IPS-11a (cell line): ENCODE data around the gene CALML4.
"Not testable (repeated sequence)": the region's sequence is repeated elsewhere in the genome, so short reads cannot be mapped to it uniquely, and the experiment has no call there.

Source experiments
- H3K4me3 ChIP-seq: one replicate; pipeline ENCODE4 v1.5.1; 2013; ENCODE audit warnings: low read depth, low read length, control low read depth

Gene CALML4

DNA sequence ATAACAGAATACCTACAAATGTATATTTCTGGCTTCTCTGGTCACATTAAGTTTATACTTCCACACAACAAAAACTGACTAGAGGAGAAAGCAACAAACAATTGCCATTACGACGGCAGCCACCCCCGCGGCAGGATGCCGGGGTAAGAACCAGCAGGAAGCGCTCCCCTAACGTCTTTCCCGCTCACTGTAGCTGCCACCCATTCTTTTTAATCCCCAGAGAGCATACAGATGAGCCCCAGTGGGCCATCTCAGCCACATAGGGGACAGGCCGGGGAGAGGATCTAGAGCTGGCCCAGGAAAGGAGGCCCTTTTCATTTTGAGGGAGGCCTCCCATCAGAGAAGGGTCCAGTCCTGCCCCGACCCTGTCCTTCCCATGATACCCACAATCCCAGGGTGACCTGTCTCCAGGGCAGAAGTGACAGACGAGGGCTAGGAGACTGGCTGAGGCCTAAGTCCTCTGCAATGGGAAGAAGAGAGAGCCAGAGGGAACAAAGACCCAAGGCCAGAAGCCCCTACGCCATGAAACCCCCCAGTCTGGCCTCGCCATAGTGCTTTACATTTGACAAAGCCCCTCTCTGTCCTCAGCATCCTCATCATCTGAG is 3.6 kb upstream of the CALML4 start:
- no peak overlapping the region for H3K4me3 ChIP-seq

DNA sequence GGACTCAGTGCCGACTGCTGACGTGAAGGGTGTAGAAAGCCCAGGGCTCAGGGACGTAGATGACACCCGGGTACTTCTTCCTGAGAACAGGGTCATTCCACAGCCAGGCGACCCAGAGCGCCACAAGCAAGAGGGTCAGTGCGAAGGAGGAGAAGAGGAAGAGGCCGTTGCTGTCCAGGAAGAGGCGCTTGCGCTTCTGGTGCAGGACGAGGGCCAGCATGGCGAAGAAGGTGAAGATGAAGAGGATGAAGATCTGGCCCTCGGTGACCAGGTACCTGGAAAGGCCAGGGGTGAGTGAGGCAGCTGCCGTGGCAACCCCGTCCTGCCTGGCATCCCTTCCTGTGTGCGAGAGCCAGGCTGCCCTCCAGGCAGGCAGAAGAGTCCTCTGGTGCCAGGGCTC is 3.0 kb upstream of the CALML4 start:
- H3K4me3 ChIP-seq, result no peak overlapping the region

DNA sequence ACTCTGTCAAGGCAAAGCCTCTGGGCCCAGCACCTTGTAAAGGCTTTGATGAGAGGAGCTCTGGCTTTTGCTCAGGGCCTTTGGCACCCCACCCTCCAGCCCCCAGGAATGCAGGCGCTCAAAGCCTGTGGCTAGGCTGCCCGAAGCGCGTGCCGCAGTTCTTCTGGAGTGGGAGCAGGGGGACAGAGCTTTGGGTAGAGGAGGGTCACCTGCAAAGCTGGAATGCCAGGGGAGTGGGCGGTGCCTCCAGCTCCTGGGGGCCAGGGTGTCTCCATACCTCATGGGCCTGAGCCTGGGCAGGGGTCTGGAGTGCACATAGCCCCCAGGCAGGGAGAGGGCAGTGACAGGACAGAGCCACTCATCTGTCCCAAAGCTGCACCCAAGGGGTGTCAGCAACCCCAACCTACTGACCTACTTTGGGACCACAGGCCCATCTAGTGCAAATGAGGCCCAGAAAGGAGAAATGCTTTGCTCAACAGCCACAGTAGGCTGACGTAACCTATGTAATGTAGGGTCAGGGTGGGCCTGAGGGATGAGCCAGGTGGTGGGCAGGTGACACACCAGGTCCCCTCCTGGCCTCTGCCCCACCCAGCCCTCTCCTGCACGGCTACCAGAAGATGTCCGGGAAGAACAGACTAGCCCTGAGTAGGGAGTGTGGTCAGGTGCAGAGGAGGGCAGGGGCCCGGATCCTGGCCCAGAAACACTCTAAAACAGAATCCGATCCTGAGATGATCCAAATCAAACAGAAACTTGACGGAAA is 2.2 kb upstream of the CALML4 start:
- H3K4me3 ChIP-seq, result no peak overlapping the region

DNA sequence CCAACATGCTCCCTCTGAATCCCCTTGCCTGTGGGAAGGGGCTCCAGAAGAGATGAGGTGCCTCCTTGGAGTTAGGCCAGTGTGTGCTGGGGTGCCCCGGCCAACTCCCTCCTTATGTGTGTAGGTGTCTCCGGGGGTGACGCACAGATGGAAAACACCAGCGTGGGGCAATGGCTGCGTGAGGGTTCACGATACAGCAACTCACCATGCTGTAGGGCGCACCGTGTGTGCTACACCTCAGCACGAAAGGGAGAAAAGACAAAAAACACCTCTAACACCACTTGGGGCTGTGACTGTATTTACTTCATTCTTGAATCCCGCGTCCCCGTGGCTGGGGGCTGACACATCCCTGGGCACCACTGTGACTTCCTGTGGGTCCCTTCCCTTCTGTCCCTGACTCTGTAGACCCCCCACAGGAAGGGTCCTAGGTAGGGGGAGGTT is 1.6 kb upstream of the CALML4 start:
- H3K4me3 ChIP-seq, result no peak overlapping the region

DNA sequence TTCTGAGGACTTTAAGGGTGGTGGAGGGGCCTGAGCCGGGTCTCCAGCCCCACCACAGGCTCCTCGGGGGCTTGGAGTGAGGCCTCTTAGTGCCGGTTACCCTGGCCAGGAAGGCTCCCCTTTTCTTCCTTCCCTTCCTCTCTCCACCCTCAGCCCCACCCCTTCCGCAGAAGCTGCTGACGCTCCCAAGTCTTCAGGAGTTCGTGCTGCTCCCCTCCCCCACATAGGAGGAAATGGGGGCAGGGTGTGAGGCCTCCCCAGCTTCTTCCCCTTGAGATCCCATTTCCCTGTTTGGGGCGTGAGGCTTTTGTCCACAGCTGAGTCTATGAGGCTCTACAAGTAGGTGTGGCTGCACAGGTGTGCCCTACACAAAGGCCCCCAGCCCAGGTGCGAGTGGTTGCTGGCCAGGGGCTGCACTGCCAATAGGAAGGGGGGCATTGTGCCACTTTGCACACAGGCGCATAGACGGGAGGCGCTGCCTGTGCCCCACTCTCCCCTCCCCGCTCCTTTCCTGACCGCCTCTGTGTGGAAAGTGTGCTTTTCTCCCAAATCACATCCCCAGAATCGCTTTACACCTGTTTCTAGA is 915 bp upstream of the CALML4 start:
- H3K4me3 ChIP-seq, result no peak overlapping the region

DNA sequence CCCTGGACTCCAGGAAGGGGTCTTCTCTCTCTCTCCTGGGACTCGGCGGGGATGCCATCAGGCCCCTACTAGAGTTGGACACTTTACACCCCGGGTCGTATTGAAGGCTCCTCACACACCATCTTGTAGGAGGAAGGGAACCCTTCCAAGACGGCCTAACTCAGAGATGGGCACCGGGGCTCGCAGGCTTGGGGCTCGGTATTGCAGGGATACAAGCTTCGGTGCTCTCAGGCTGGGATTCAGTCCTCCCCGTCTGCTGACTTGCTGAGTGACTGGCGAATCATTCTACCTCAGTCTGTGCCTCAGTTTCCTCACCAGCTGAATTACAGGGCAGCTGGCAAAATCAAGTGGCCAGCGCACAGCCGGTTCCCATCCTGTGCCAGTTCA is 419 bp upstream of the CALML4 start:
- H3K4me3 ChIP-seq, result no peak overlapping the region

DNA sequence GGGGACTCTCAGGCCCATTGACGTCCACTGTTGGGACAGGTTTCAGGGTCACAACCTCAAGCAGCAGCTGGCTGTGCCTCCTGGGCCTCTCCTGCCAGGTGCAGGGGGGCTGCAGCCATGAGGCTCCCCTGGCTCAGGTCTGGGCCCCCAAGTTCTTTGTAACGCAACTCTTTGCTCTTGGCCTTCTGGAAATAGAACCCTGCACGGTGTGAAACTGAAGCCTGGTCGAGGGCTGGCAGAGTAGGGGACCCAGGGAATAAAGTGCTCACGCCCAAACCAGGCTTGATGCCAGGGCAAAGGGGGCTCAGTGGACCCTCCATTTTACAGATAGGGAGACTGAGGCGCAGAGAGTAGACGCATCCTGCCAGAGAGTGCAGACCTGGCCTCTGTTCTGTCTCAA is 771 bp downstream of the CALML4 start:
- no peak overlapping the region for H3K4me3 ChIP-seq

DNA sequence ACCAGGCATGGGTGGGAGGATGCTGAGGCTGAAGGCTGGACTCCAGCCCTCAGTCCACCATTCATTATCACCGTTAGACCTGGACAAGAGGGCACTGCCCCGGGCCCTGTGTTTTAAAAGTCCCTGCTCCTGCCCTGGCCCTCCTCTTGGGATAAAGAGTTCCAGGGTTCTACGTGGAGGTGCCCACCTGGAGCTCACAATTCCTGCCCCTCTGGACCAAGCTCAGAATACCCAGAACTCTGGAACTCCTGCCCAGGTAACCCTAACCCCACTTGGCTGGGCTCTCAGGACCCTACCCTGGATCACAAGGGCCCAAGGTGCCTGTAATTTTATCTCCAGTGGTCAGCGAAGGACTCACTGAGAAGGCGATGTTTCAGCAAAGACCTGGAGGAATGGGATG is 1.2 kb downstream of the CALML4 start:
- H3K4me3 ChIP-seq, result no peak overlapping the region

DNA sequence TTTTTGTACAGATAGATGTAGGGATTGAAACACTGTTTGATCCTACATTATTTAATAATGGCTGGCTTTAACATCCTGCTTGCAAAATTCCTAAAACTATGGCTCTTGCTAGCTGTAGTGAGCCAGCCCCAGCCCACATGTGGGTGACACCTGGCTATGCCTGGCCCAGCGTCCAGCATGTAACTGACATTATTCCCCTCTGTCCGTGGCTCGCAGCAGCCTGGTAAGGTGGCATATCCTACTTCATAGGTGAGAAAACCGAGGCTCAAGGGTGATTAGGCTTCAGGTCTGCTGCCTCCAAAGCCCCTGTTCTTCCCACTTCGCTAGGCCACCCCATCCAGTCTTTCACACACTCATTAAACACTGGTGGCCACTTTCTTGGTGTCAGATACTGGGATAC is 1.6 kb downstream of the CALML4 start:
- no peak overlapping the region for H3K4me3 ChIP-seq

DNA sequence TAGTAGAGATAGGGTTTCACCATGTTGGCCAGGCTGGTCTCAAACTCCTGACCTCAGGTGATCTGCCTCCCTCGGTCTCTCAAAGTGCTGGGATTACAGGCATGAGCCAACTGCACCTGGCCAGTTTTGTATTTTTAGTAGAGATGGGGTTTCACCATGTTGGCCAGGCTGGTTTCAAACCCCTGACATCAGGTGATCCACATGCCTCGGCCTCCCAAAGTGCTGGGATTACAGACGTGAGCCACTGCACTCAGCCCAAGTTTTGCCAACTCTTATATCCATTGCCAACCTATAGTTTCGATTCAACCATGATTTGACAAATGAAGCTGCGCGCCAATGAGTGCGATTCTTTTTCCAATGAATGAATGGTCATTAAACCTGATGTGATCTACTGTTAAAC is 2.1 kb downstream of the CALML4 start:
- not testable (repeated sequence) for H3K4me3 ChIP-seq

DNA sequence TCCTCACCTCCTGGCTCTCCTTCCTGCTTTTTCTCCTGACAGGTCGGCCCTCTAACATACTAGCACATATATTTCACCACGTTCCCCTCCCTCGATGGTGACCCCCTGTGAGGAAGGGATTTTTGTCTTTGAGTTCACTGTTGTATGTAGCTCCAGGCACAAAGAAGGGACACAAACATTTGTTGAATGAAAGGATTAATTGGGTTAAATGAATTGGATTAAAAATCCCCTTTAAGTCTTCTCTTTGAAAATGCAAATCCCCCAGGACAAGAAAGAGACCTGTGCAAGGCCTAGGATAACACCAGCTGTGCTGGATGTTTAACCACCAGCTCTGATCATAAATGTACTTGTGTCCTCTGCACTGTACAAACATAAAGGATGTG is 3.3 kb downstream of the CALML4 start:
- H3K4me3 ChIP-seq, result no peak overlapping the region

DNA sequence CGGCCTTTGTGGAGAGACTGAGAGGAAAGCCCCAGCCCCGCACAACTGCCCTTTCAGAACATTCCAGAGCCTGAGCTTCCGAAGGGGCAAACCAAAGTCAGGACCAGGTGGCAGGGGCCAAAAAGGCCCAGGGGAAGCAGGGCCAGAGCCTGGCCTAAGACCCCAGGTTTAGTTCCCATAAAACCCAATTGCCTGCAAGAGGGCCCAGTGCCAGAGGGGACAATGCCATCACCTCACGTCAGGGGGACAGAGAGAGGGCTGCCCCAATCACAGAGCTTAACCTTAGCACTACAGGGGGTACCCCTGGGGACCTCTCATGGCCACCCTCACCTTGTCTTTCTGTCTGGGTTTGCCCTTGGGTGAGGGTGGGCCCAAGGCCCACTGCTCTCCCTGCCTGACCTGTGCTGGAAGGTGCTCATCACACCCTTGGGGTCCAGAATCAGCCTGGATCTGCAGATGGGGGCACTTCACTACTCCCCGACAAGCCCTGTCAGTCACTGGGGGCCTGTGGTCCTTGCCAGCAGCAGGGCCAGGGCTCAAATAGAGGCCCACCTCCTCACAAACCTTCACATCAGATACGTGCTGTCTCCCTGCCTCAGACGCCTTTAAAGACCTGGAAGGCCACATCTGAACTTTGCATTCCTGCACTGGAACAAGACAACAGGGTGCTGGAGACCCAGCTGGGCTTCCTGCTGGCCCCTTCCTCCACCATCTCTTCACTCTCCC is 3.8 kb downstream of the CALML4 start:
- no peak overlapping the region for H3K4me3 ChIP-seq

DNA sequence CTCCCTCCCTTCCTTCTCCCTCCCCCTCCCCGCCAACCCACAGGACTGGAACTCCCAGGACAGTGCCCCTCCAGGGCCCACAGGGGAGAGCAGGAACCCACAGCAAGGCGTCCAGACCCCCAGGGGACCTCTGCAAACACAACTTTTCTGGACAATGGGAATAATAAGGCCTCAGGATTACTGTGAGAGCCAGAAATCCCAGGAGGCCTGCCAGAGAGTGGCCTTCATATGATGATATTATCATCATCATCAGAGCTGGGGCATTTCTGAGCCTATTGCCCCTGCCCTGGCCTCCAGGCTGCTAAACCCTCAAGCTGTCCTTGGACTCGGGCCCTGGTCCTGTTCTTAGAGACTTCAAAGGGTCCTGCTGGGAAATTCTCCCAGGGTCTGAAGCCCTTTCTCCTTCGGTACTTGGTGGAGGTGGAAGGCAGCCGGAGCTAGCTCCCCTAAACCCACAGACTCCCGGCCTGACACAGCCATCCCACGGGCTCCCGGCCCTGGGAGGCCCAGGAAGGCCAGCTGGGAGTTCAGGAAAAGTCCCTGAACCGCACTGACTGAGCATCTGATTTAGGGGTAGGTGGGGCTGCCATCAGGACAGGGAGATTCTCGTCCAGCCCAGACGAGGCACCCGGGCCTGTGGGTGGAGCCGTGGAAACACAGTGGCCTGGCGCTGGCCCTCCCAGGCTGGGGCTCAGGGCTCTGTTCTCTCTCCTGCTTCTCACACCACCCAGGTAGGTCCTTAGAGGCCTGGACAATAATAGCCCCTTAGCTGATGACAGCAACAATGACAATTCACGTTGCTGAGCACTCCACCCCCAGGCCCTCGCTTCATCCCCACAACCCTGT is 4.9 kb downstream of the CALML4 start:
- no peak overlapping the region for H3K4me3 ChIP-seq

DNA sequence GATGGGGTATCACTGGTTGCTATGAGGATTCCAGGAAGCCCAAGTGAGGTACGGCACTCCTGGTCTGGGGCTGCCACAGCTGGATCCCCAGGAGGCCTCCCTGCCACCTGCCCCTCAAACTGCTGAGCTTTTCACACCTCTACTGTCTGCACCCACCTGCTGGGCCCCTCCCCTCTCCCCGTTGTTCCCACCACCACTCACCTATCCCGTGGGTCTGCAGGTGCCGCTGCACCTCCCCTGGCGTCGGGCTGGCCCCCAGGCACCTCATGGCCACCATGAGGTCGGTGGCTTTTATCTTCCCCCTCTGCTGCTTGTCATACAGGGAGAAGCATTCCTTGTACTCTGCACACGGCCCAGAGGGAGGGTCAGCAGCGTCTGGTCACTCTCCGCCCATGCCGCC is 5.8 kb downstream of the CALML4 start:
- H3K4me3 ChIP-seq, result no peak overlapping the region

DNA sequence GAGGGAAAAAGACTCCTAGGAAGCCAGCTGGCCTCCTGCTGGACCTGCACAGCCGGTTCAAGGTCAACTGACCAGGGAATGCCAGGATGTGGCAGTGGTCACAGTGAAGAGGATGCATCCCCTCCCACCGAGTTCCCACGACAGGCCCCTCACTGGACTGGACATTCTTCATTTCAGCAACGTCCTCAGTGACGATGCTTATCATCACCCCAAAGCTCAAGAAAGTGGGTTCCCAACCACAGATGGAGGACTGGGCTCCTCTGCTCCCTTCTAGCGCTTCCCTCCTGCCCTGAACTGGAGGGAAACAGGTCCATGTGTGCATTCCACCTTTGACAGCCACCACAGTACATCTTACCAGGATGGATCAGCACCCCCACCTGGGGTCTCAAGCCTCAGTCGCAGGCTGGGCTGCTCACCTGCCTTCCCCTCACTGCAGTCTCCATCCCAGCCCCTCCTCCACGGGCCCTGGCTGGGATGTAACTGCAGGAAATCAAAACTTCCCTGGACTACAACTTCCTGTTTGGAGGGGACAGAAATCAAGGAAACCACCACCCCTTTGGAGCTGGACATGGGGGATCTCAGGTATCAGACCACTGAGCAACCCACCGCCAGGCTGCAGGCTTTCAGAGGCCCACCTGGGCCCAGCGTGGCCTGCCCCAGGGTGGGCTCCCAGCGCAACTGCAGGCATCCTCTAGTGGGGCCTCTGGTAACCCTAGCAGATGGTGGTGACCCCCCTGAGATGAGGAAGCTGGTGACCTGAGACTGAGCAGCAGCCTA is 7.3 kb downstream of the CALML4 start:
- H3K4me3 ChIP-seq, result no peak overlapping the region

DNA sequence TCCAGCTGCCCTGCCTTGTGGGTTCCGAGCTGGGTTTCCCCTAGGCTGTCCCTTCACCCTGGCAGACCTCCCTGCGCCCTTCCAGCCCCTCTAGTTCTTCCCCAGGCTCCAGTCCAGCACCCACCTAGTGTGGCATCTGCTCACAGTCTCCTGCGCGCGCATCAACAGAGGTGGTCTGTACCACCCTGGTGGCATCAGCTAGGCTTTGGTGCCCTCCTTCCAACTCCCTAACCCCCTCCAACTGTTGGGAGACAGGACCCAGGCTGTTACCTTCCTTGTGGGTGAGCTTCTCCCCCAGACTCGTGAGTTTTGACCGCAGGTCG is 8.0 kb downstream of the CALML4 start:
- no peak overlapping the region for H3K4me3 ChIP-seq

DNA sequence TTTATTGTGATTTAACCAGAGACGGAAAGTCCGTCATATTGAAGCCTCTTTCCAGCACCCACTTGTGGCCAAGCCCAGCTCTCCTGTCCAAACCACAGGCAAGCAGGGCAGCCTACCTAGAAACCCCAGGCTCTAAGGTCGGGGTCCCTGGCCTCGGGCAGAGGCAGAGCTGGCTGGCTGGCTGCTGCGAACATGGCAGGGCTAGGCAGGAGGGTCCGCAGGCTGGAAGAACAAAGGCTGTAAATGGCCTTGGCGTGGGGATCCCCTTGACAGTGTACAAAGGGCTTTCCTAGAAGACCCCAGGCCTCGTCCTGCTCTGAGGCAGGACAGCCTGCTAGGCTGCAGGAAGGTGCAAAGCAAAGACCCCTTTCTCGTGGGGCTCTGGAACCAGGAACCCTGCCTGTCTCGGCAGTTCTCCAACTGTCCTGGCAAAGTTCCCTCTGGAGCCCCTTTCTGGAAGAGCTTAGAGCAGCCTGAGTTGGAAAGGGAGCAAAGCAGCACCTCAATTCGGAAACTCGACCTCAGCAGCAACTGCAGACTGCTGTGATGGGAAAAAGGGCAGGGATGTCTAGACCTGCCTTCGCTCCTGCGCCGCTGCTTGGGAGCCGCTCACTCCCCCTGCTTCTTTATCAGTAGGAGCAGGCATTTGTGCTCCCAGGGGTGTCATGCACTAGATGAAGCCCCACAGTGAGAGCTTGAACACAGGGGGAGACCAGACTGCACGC is 8.5 kb downstream of the CALML4 start:
- H3K4me3 ChIP-seq, result no peak overlapping the region

DNA sequence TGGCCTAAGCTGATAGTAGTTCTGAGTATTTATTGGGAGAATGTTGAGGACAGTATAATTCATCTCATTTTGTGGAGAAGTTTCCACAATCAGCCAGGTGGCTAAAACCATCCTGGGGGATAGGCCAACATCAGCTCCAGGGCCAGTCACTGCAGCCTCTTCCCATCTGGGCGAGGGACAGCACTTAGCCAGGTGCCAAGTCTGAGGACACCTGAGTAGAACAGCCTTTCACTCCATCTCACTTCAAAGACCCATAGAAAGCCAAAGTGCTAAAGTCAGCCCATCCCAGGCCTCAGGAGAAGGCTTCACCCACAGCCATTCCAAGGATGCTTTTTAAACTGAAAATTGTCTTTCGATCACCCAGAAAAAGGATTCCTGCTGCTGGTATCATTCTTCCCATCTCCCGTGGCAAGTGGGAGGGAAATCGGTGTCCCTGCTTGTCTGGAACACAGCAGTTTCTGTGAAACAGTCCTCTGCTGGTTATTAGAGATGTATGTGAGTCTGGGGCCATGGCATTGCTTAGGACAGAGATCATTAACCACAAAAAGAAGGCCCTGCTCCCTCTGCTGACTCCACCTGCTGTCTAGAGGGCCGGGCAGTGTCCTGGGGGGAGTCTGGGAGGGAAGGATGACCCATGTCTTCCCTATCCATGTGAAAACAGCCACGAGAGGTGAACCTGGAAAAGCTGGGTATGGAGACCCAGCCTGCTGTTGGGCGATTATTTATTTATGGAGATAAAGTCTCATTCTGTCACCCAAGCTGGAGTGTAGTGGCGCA is 9.6 kb downstream of the CALML4 start:
- no peak overlapping the region for H3K4me3 ChIP-seq
